ENCODE data around the gene UGT1A6. TPM values are rescaled to one million over a fixed set of nuclear protein-coding genes. Genes with fewer than 3 reads are reported as not detected.

Gene UGT1A6
- polyA plus RNA-seq, 10 donors: 0.26 TPM; not detected in 9

- DNase-seq: no peak
Observed at GRCh38 chr2:233799716-233800115, 107.0 kb downstream of the UGT1A6 start.

- no peak for DNase-seq
Observed at GRCh38 chr2:233800208-233800607, 107.5 kb downstream of the UGT1A6 start.

- DNase-seq: no peak
Observed at GRCh38 chr2:233801357-233802131, 108.9 kb downstream of the UGT1A6 start.

- no peak for DNase-seq
Observed at GRCh38 chr2:233802132-233802815, 109.6 kb downstream of the UGT1A6 start.

- DNase-seq: no peak
Observed at GRCh38 chr2:233803292-233803911, 110.7 kb downstream of the UGT1A6 start.

GRCh38 chr2:233803994-233804393, 111.3 kb downstream of the UGT1A6 start:
- no peak for DNase-seq

- no peak for DNase-seq
Observed at GRCh38 chr2:233807215-233807865, 114.7 kb downstream of the UGT1A6 start.

GRCh38 chr2:233807966-233808935, 115.6 kb downstream of the UGT1A6 start:
- DNase-seq: no peak

GRCh38 chr2:233810385-233810784, 117.7 kb downstream of the UGT1A6 start:
- no peak for DNase-seq

GRCh38 chr2:233811087-233811486, 118.4 kb downstream of the UGT1A6 start:
- DNase-seq: no peak

- DNase-seq: no peak
Observed at GRCh38 chr2:233811732-233812131, 119.0 kb downstream of the UGT1A6 start.

GRCh38 chr2:233813236-233814055, 120.8 kb downstream of the UGT1A6 start:
- no peak for DNase-seq

GRCh38 chr2:233814056-233814835, 121.6 kb downstream of the UGT1A6 start:
- no peak for DNase-seq

GRCh38 chr2:233815861-233816260, 123.2 kb downstream of the UGT1A6 start:
- no peak for DNase-seq

GRCh38 chr2:233816334-233816733, 123.6 kb downstream of the UGT1A6 start:
- DNase-seq: no peak

- no peak for DNase-seq
Observed at GRCh38 chr2:233816771-233817170, 124.1 kb downstream of the UGT1A6 start.

- DNase-seq: no peak
Observed at GRCh38 chr2:233817361-233817911, 124.7 kb downstream of the UGT1A6 start.

GRCh38 chr2:233817995-233818638, 125.4 kb downstream of the UGT1A6 start:
- DNase-seq: no peak

All from muscle of back (tissue), 11 donors.